GM19240 (cell line): Measurements from ENCODE around the gene FARP2.

Experiments
- DNase-seq: peaks from one replicate; pipeline ENCODE4 v3.0.0; 2011; ENCODE audit warnings: low spot score; ENCODE audit not compliant: insufficient read length

FARP2 gene

GRCh38 chr2:241483305-241483704 lies 127.2 kb downstream of the FARP2 start:
- DNase-seq: no peak

- no peak for DNase-seq
These were observed 129.3 kb downstream of the FARP2 start for GRCh38 chr2:241485172-241485911.

DNA sequence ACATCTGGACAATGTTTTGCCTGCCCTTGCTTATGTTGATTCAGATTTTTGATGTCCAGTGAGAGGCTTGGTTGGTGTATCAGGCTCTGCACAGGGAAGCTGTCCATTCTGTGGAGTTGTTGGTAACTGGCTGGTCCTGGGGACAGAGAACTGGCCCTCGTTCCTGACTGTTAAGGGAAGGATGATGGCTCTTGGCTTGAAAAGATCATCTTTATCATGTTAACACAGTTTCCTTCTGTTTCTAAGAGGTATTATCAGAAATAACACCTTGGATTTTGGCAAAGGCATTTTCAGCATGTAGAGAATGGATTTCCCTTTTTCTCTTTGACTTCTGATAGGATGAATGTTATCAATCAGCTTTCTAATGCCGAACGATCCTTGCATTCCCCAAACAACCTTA lies 133.0 kb downstream of the FARP2 start:
- DNase-seq: no peak

DNA sequence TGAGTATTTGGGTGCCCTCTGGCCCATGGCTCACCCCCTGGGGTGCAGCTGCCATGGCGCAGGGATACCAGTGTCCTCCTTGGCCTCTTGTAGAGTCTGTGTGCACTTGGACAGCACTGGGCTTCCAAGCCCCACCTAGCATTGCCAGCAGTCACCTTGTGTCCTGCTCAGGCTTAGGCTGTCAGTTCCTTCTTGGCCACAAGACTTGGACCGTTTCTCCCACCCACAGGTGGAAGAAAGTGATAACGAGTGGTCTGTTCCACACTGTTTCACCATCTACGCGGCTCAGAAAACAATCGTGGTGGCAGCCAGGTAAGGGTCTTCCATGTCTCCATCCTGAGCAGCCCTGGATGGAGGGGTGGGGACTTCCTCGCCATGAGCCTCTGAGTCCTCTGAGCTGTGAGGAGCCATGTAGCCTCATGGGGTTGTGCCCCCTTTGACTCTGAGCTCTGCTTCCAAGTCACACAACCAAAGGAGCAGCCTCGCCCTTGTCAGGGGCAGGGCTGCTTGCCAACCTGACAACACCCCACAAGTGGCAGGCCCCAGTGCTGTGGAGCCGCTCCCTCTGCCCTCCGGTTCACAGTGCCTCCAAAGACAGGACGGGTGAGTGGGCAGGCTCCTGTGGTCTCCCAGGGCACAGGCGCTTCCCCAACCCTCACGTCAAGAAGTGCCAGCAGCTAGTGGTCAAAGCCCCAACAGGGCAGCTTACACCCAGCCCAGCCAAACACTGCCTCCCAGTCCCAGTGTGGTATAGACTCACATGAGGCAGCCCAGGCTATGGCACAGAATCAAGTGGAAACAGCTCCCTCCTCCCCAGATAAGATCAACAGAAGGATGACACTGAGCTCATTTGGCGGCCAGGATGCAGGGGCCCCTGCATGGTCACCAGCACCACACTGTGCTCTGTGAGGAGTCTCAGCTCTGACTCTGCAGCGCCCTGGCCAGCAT lies 133.9 kb downstream of the FARP2 start:
- no peak for DNase-seq

DNA sequence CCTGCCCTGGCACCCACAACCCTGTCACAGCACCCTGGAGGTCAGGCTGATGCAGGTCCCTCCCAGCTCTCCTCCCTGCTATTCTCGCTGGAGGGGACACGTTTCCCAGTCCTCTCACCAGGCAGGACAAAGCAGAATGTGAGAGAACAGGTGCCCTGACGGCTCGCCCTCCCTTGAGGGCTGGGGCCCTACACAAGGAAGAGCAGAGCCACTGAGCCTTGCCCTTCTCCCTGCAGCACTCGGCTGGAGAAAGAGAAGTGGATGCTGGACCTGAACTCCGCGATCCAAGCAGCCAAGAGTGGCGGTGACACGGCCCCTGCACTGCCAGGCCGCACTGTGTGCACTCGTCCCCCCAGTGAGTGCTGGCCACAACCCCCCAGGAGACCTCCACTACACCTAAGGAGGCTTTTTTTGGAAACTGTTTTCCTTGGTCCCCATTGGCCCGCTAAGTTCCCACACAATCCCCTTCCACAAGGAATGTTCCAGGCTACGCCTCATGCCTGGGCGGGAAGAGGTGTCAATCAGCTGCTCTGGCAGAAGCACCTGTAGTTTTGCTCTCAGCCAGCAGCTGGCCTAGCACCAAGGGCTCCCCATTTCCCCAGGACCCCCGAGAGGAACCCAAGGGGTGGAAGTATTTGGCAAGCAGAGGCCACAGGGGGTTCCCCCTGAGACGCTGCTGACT lies 134.9 kb downstream of the FARP2 start:
- no peak for DNase-seq

DNA sequence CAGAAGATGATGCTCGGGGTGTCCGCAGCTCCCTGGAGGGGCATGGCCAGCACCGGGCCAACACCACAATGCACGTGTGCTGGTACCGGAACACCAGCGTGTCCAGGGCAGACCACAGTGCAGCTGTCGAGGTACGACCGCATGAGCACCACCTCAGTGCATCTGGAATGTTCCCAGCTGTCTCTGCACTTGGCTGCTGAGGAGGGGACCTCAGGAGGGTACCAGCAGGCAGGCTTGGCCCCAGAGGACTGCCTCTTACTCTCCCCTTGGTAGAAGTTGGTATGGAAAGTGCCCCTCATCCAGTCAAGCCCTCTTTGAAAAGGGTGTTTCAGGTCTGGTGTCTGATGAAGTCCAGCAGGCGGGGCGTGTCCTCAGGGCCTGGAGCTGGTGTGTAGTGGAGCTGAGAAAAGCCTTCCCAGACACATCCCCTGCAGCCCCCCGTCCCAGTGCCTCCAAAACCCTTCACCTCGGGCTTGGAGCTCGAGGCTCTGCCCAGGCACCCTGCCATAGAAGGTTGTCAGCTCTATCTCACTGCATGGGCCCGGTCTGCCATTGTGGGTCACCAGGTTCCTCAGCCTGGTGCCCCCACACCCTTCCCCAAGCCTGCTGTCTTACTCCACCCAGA lies 135.6 kb downstream of the FARP2 start:
- no peak for DNase-seq

DNA sequence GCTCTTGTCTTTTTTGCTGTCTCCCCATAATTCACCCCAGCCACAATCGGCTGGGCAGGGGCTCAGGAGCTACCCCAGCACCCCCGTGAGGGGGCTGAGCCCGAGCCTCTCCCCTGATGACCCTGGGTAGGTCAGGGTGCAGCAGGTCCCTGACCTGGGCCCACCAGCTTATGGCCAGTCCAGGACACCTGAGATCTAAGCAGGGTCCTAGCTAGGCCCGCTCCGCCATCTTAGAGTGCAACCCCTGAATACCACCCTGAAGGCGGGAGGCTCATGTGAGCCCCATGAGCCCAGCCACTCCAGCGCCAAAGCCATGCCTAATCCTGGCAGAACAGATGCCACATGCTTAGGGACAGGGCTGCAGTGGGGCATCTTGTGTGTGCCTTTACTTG lies 136.1 kb downstream of the FARP2 start:
- DNase-seq: no peak

- no peak for DNase-seq
These were observed 137.0 kb downstream of the FARP2 start for GRCh38 chr2:241493092-241493491.

DNA sequence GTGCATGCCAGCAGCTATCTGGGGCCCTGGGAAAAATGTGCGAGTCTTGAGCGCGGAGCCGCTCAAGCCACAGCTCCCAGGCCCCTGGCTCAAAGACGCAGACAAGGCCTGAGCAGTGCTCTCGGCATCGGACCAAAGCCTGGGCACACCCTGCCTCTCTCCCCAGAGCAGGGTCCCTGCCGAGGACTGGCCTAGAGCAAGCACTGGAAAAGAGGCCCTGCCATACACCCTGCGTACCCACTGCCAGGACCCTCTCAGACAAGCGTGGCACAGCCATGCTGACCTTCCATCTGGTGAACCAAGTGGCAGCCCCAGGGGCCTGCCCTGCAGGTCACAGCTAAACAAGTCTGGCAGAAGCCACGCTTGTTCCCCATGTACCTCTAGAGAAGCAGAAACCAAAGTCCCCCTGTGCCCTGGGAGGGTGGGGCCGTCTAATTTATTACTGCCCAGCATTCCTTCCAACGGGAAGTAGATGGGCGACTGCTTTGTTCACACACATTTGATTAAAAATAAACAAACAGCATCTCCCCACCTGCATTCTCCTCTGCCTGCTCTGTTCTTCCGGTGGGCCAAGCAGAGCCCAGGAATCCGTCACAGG lies 138.3 kb downstream of the FARP2 start:
- DNase-seq: no peak

DNA sequence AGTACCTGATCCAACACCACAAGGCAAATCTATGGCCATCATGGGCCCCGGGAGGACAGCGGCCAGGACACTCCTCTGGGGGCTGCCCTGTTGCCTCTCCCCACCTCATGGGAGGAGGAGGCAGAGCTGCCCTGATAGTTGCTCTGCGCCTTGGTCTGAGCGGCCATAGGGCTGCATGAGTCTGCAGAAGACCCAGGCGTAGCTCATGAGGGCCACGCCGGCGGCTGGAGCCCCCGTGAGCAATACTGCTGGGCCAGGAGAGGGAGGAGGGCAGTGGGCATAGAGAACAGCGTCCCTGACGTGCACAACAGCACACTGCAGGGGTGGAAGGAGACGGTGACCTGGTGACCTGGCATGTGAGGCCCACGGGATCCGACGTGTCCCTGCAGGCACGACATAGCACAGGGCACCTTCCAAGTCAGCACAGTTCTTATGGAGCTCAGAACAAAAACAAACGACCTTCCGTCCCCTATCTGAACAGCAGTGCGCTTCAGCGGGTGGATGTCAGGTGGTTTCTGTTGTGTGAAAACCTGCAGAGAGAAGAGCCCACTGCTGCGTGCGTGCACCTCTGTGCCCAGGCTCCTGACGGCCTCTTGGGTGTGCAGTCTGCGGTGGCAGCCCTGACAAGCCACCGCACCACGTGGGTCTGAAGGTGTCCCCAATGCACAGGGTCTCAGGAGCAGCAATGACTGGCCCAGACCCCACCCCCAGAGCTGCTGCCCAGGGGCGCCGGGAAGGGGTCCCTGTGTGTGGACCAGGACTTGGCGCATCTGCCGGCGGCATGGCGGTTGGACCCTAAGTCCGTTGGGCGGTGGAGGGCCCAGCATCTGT lies 139.3 kb downstream of the FARP2 start:
- no peak for DNase-seq

GRCh38 chr2:241496003-241496707 lies 140.1 kb downstream of the FARP2 start:
- no peak for DNase-seq

GRCh38 chr2:241496904-241497877 lies 141.1 kb downstream of the FARP2 start:
- no peak for DNase-seq

DNA sequence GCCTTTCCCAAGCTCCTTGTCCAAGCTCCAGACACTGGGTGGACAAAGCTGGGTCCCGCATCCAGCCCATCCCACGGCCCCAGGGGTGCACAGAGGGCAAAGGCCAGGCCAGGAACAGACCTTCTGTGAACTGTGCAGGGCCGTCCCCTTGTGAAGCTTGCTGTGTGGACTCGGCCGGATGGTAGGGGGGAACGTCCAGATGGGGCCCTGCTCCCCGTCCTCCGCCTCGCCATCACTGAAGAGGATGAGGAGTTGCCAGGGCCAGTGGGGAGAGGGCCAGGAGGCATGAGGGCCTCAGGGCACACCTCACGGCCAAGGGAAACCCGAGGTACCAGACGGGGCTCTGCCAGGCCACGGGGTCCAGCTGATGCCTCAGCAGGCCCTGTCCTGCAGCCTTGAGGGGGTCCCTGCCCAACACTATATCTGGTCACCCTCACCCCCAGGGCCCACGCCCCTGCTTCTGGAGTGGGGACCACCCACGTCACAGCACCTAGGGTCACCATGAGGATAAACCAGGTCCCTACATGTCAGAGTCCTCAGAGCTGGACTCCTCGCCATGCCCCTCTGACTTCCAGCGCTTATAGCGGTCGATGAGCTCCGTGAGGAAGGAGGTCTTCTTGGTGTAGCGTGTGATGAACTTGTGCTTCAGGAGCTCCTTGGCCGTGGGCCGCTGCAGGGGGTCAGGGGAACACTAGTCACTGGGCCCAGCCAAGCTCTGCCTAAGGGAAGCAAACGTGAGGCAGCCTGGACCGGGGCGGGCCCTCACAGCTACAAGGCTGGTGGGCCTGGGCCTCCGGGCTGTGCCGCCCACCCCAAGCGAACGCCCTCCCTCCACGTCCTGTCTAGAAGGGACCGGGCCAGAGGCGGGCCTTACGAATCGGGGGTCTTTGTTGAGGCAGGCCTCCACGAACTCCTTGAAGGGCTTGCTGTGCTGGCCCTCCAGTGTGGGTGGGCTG lies 142.3 kb downstream of the FARP2 start:
- DNase-seq: no peak

DNA sequence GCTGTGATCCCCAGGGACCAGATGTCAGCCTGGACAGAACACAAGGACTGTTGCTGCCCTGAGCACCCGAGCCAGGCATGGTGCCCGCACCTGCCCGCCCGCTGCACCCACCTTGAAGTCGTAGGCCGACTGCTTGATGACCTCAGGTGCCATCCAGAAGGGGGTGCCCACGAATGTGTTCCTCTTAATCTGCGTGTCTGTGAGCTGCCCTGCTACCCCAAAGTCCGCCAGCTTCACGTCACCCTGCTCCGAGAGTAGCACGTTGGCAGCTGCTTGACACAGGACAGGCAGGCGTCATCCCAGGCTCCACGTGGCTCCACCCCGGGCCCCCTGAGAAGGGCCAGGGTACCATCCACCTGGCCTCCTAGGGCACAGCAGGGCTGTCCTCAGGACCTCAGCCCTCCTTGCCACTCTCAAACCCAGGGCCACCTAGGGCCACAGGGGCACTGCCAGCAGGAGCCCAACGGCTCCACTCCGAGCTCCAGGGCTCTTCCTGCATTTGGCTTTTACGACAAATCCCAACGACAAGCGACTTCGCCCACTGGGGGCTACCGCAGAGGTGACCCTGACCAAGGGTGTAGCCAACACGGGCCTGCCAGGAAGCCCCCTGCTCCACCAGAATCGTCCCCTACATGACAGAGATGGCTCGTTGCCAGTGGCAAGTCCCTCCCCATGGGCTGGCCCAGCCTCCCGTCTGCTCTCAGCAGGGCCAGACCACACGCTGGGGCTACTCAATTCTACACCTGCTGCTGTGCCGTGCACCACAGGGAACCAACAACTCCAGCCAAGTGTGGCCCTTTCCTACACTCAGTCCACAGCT lies 143.3 kb downstream of the FARP2 start:
- no peak for DNase-seq

GRCh38 chr2:241500016-241500415 lies 143.9 kb downstream of the FARP2 start:
- no peak for DNase-seq

- DNase-seq: no peak
These were observed 144.4 kb downstream of the FARP2 start for GRCh38 chr2:241500431-241500975.
